ENCODE measurements around the gene GMPPB.
"Not testable (repeated sequence)": the region's sequence is repeated elsewhere in the genome, so short reads cannot be mapped to it uniquely, and the experiment has no call there.

The GMPPB gene

DNA sequence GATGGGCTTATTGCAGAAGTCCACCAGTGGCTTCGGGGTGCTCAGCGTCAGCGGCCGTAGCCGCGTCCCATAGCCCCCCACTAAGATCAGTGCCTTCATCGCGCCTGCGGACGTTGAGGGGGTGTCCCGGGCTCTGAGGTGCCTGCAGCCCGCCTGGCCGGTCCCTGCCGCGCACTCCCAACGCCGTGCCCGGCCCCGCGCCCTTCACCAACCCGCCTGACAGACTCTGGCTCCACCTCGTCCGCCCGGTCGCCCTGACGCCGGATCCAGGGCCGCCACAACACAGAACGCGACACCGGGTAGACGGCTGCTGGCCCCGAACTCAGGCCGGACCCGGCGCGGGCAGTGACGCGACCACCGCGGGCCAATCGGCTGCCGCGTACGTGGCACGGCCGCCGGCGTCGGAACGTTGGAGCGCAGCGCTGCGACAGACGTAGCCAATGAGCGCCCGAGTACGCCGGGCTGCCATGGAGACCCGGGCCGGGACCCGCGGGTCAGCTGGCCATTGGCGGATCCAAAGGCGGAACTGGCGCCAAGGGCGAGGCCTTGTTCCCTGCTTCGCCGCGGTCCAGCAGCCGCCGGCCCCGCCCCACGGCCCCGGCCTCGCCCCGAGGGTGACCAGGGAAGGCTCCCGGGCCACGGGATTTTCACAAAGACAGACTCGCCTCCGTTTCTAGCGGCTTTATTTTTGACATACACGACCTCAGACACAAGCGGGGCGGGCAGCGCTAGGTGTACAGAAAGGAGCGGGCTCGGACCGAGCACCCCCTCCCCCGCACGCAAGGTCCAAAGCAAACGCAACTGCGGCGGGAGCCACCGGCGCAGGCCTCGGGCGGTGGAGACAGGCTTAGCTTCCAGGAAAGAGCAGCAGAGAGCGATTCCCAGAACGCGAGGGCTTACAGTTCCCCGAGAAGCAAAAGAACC, at the start of gene GMPPB:
TSS of gene GMPPB (minus strand) at position 324 of the 924 bp plus-strand sequence. CDS start at position 99, 225 bp downstream.
- peak; percentile 84 for DNase-seq (ENCODE audit: low read depth)

DNA sequence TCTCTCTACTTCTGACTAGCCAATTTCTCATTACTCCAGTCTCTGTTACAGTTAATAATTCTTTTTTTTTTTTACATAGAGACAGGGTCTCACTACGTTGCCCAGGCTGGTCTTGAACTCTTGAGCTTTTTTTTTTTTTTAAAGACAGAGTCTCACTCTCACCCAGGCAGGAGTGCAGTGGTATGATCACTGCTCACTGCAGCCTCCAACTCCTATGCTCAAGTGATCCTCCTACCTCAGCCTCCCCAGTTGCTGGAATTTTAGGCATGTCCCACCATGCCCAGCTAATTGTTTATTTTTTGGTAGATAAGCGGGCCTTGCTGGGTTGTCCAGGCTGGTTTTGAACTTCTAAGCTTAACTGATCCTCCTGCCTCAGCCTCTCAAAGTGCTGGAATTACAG, 49.0 kb upstream of the GMPPB start:
- no peak for DNase-seq (ENCODE audit: low read depth)

DNA sequence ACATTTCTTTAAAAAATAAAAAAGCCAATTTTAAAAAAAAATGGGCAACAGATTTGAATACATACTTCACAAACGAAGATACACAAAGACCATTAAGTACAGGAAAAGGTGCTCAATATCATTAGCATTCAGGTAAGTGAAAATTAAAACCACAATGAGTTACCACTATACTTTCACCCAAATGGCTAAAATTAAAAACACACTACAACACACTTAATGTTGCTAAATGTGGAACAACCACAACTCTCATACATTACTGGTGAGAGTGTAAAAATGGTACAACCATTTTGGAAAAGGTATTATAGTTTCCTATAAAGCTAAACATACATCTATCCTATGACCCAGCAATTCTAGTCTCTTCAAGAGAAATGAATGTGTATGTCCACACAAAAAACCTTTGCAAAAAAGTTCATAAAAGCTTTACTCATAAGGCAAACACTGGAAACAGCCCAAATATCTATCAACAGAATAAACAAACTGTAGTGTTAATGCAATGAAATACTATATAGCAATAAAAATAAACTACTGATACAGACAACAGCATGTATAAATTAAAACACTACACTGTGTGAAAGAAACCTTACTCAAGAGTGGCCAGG, 47.7 kb upstream of the GMPPB start:
- DNase-seq (ENCODE audit: low read depth), result no peak

DNA sequence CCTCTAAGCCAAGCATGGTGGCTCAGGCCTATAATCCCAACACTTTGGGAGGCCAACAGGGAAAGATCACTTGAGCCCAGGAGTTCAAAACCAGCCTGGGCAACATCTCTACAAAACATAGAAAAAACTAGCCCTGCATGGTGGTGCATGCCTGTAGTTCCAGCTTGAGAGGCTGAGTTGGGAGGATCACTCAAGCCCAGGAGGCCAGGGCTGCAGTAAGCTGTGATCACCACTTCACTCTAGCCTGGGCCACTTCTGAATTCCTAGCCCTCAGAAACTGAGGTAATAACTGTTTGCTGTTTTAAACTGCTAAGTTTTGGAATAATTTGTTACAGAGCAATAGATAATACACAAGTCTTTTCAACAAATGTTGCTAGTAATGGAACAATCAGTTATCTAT, 46.2 kb upstream of the GMPPB start:
- no peak for DNase-seq (ENCODE audit: low read depth)

DNA sequence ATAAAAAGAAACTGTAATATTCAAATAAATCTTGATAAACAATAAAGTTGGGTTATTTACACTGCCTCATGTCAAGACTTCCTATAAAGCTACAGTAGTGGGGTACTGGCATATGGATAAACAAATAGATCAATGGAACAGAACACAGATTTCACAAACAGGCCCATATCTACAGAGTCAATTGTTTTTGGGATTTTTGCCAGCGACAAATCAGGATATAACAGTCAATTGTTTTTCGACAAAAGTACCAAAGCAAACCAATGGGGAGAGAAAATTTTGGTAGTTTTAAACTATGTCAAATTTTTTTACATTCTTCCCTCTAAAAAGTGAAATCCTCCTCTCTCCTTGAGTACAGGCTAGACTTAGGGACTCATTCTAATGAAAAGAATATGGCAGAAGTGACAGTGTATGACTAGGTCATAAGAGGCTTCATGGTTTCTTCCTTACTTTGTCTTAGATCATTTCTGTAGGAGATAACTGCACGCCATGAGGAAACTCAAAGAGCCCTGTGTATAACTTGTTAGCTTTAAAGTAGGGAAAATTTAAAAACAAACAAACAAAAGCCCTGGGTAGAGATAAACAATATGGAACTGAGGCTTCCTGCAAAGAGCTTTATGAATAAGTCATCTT, 45.6 kb upstream of the GMPPB start:
- no peak for DNase-seq (ENCODE audit: low read depth)

DNA sequence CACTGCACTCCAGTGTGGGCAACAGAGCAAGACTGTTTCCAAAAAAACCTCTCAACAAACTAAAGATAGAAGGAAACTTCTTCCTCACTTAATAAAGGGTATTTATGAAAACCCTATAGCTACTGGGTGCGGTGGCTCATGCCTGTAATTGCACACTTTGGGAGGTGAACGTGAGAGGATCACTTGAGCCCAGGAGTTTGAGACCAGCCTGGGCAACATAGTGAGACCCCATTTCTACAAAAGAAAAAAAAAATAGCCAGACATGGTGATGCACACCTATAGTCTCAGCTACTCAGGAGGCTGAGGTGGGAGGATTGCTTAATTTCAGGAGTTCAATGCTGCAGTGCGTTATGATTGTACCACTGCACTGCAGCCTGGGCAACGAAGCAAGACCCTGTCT, 40.2 kb upstream of the GMPPB start:
- no peak for DNase-seq (ENCODE audit: low read depth)

DNA sequence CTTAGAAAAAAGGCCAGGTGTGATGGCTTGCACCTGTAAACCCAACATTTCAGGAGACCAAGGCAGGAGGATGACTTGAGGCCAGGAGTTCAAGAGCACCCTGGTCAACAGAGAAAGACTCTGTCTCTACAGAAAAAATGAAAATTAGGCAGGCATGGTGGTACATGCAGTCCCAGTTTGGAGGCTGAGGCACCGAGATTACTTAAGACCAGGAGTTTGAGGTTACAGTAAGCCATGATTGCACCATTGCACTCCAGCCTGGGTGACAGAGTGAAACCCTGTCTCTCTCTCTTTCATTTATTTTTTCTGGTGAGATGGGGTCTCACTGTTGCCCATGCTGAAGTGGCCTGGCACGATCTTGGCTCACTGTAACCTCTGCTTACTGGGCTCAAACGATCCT, 37.9 kb upstream of the GMPPB start:
- DNase-seq (ENCODE audit: low read depth), result no peak

DNA sequence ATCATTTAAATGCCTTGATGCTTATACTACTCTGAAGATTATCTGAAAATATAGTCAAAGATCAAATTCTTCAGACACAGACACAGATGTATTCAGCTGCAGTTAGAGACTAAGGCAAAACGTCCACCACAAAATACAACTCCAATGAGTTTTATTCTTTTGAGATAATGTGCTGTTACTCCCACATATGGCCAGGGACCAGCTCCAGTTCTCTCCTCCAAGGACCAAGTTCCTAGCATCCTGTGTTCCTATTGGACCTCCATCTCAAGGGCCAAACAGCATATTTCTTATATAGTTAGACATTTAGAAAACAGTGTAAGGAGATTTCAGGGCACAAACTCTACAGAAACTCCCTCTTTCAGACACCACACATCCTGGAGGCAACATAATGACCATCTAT, 35.5 kb upstream of the GMPPB start:
- DNase-seq (ENCODE audit: low read depth), result no peak

DNA sequence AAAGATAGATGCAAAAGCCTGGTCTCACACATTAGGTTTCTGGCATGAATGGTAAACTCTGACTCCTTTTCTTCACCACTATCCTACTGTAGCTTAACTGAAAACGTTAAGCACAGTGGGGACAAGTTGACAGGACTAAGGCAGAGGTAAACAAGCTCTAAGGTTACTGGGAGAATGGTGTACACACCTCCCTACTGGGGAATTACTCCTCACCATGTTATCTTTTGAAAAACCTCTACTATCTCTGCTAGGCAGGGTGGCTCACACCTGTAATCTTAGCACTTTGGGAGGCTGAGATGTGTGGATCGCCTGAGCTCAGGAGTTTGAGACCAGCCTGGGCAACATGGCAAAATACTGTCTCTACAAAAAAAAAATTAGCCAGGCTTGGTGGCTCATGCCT, 33.4 kb upstream of the GMPPB start:
- DNase-seq (ENCODE audit: low read depth), result no peak

DNA sequence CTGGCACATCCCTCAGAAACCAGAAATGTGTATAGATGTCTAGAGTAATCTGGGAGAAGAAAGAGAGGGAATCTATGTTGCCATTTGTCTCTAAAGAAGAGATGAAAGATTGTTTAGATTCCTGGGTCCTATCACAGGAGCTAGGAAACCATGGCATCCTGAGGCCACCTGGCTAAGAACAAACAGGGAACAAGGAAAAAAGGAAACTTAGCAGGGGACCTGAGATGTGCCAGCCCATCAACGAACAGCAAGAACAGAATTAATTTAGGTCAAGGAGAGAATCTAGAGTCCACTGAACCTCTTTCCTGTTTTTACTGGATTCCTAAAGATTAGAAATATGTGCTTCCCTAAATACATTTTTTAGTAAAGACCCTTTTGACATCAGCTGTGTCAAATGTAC, 32.3 kb upstream of the GMPPB start:
- no peak for DNase-seq (ENCODE audit: low read depth)

DNA sequence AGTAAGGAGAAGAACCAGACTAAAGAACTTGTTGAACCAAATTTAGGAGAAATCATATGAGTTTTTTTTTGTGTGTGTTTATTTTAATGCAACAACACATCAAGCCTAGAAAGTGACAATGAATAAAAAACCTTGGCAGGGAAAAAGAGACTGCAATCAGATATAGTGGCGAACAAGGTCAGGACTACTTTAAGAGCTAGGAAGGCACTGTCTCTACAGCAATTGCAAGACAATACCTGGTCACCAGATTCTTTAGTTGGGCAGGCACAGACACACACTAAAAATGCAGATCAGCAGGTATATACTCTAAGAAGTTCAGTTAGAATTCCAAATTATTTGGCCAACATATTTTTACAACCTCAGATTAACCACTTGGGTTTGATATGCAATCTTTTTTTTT, 30.8 kb upstream of the GMPPB start:
- no peak for DNase-seq (ENCODE audit: low read depth)

DNA sequence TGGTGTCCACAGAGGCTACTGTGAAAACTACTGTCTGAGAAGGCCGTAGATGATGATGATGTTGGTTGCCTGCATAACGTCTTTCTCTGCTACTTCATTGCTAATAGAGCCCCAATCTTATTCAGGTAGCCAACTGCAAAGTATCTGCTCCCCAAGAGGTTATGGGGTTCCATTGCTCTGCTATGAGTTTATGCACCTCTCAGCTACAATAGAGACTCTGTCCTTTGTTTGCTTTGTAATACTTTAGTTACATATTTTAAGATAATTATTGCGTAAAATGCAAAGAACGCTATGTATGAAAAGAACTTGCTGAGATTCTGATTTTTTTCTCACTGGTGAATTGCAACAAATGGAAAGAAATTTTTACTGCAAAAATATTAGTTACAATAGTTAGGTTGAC, 27.8 kb upstream of the GMPPB start:
- DNase-seq (ENCODE audit: low read depth), result no peak

DNA sequence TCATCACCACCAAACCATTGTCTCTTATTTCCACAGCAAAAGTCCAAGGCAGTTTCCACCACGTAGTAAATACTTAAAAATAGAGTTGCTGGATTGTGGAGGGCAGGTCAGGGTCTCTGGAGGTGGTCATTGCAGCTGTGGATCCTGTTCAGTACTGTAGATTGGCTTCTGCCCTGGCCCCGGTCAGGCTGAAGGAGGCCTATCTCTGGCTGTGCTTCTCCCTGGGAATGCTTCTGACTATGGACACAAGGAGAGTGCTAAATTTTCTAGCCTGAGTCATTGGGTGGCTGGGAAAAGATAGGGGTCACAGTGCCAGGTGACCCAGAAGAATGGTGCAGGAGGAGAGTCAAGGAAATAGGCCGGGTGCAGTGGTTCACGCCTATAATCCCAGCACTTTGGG, 26.3 kb upstream of the GMPPB start:
- DNase-seq (ENCODE audit: low read depth), result no peak

DNA sequence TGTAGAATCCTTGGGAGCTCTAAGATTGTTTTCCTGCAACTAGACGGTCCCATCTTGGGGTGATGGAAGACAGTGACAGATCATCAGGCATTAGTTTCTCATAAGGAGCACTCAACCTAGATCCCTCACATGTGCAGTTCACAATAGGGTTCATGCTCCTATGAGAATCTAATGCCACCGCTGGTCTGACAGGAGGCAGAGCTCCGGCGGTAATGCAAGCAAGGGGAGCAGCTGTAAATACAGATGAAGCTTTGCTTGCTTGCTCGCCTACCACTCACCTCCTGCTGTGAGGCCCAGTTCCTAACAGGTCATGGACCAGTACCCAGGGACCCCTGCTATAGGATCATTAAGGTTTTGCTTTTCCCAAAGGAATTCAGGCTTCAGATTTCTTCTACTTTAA, 25.1 kb upstream of the GMPPB start:
- not testable (repeated sequence) for DNase-seq (ENCODE audit: low read depth)

DNA sequence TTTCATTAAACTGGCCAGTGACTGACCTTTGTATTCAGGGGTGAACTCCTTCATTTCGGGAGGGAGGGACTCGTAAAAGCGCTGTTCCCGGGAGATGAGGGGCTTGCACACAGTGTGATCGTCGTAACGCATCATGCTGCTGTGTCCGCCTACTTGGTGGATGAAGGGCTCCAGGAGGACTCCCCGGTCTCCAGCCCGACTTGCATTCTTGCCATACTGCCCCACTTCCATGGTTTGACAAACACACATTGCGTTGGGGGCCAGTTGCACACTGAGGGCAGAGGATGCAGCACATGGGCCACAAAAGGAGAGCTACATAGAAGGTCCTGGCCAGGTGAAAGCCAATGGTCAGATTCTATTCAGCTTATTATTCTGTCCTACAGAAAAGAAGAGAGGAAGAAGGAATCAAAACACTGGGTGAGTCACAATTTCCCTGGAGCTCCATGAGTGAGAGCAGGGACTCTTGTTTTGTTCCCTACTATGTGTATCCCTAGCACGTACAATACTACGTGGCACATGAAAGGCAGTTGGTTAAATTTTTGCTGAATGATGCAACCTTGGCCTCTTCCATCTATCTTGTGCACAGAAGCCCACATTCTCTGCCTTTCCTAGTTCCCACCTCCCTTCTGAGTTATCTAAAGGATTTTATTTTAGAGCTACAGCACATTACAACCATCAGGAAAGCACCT, 24.2 kb upstream of the GMPPB start:
- DNase-seq (ENCODE audit: low read depth), result no peak

DNA sequence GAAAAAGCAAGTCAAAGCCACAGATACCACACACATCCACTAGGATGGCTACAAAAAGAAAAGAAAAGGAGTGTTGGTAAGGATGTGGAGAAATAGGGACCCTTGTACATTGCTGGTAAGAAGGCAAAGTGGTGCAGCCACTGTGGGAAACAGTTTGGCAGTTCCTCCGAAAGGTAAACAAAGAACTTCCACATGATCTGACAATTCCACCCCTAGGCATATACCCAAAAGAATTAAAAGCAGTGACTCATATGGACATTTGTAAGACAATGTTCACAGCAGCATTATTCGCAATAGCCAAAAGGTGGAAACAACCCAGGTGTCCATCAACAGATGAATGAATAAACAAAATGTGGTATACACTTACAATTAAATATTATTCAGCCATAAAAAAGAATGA, 22.2 kb upstream of the GMPPB start:
- DNase-seq (ENCODE audit: low read depth), result no peak

DNA sequence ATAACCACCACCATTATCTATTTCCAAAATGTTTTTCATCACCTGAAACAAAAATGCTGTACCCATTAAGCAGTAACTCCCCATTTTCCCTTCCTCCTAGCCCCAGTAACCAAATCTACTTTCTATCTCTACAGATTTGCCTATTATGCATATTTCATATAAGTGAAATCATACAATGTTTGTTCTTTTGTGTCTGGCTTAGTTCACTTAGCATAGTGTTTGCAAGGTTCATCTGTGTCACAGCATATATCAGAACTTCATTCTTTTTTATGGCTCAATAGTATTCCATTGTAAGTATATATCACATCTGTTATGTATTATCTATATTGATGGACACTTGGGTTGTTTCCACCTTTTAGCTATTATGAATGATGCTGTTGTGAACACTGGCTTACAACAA, 16.7 kb upstream of the GMPPB start:
- no peak for DNase-seq (ENCODE audit: low read depth)

DNA sequence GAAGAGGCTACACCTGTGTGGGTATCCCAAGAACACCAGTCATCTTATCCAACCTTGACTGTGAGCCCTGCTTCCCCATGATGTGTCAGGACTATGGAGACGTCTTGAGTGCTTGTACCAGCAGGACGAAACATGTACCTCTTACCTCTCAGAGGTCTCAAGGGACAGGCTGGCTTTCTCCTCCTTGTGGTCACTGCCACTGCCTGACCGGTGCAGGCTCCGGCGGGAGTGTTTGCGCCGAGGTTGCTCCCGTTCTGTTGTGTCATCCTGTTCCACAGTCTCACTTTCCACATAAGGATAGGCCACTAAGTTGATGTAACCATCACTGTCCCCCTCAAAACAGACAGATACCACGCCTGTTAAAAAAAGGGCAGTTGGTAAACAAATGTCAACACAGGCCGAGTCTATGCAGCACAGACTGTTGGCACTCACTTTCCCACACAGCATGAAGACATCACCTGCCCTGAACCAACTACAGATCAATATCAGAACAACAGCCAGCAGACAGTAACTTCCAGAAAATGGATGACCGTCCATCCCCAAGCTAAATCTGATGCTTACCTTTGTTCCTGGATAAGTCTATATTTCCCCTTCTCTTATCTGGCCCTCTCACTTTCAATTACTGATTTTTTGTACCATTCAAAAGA, 14.4 kb upstream of the GMPPB start:
- no peak for DNase-seq (ENCODE audit: low read depth)

DNA sequence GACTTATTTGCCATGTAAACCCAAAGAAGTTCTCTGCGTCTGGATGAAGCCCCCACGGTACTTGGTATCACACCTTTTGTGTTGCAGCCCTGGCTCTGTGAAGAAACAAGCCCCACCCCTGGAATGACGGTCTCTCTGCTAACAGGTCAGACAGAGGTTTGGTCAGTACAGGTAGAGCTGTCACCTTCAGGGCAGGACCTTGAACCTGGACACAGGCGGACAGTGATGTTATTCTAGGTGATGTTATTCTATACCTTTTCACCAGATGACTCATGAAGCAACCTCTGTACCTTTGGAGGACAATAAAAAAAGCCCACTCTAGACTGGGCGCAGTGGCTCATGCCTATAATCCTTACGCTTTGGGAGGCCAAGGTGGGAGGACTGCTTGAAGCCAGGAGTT, 11.0 kb upstream of the GMPPB start:
- DNase-seq (ENCODE audit: low read depth), result no peak

DNA sequence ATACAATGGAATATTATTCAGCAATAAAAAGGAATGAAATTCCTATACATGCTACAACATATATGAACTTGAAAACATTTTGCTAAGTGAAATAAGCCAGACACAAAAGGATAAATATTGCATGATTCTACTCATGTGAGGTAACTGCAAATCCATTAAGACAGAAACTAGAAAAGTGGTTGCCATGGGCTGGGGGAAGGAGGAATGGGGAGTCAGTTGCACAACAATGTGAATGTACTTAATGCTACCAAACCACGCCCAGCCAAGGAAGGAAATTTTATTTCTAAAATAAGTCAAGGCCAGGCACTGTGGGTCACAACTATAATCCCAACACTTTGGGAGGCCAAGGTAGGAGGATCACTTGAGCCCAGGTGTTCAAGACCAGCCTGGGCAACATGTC, 9.8 kb upstream of the GMPPB start:
- no peak for DNase-seq (ENCODE audit: low read depth)

DNA sequence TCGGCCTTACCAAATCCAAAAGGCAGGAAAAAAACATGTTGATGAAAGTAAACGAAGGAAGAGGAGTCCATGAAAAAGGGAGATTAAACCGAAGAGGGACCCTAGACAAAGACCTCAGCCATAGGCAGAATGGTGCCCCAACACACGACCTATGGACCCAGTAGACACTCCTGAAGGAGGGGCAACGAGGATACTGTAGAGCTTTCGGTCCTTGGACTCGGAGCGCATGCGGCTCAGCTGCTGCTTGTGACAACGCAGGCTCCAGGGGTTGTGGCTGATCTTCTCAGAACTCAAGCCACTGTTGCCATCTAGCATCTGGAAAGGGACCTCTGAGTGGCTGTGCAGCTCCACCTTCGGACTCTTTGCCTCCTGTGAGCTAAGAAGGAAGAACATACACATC, 8.8 kb upstream of the GMPPB start:
- DNase-seq (ENCODE audit: low read depth), result no peak

DNA sequence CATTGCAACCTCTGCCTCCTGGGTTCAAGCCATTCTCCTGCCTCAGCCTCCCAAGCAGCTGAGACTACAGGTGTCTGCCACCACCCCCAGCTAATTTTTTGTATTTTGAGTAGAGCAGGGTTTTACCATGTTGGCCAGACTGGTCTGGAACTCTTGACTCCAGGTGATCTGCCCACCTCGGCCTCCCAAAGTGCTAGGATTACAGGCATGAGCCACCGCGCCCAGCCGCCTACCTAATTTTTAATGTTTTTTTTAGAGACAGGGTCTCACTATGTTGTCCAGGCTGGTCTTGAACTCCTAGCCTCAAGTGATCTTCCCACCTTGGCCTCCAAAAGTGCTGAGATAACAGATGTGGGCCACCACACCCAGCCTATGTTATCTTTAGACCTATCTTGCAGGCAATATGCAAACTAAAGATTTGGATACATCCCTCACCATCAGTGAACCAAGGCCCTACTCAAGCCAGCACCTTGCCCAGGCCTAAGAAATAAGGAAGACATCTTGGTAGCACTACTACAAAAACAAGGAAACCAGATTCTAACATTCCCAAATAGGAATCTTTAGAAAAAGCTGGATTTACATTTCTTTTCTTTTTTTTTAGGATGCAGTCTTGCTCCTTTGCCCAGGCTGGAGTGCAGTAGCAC, 6.3 kb upstream of the GMPPB start:
- no peak for DNase-seq (ENCODE audit: low read depth)
